ENCODE measurements around the gene MLLT11.

MLLT11 gene

GRCh38 chr1:151060657-151061421 lies 642 bp downstream of the MLLT11 start:
- Histone ChIP-seq H3K4me3 (peak overlapping the region; percentile 80 to 99 (median 96)), H3K36me3 (peaks cover 10 to 61% (median 54%) of the 10 kb centered on the region in 11 experiments), H3K27ac (peak overlapping the region; percentile 86 to 99 (median 96); a peak in 21 of 22 replicates), H3K27me3 (no peaks in the 10 kb centered on the region), H4K20me1 (peaks cover 26 to 54% (median 32%) of the 10 kb centered on the region in 11 experiments), H3K4me2 (peak overlapping the region; percentile 82 to 100 (median 98)), H3K9ac (peak overlapping the region; percentile 89 to 99 (median 95)), H3K4me1 (peaks cover 50 to 68% (median 65%) of the 10 kb centered on the region in 10 experiments), H3K9me3 (replicated peaks in 1 of 11) (no peaks in the 10 kb centered on the region)
- no peak for TF ChIP-seq Cebpa-rat (IDR thresholded peaks at IDR 0.05)

DNA sequence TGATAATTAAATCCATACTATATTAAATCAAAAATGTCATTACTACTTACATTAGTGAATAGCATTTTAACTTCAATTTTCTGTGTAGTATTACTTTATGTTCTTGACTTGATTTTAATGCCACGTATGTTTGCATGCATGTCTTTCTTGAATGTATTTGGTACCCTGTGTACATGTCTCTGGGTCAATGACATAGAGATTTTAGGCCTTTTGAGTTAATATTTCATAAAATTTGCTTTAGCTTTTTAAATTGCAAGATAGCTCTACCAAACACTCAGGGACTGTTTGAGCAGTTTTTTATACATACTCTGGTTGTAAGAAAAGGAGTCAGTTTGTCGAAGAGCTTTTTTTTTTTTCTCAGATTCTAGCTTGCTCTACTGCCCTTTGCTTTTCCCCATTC lies 1.5 kb downstream of the MLLT11 start:
- Histone ChIP-seq H3K4me2 (peak overlapping the region; percentile 82 to 100 (median 98); a peak in 21 of 22 replicates), H3K4me3 (peak overlapping the region in 9 of 10 experiments; percentile 80 to 99 (median 97); a peak in 17 of 20 replicates), H3K4me1 (peaks cover 41 to 68% (median 61%) of the 10 kb centered on the region in 10 experiments), H3K9ac (peak overlapping the region in 10 of 11 experiments; percentile 39 to 99 (median 96); a peak in 19 of 22 replicates), H3K36me3 (peaks cover 2 to 61% (median 54%) of the 10 kb centered on the region in 11 experiments; a peak in 20 of 22 replicates), H4K20me1 (peaks cover 17 to 53% (median 24%) of the 10 kb centered on the region in 11 experiments), H3K27ac (peak overlapping the region in 10 of 11 experiments; percentile 86 to 99 (median 96); a peak in 19 of 22 replicates), H3K27me3 (no peaks in the 10 kb centered on the region), H3K9me3 (replicated peaks in 1 of 11) (no peaks in the 10 kb centered on the region)
- no peak for TF ChIP-seq Cebpa-rat (IDR thresholded peaks at IDR 0.05)

DNA sequence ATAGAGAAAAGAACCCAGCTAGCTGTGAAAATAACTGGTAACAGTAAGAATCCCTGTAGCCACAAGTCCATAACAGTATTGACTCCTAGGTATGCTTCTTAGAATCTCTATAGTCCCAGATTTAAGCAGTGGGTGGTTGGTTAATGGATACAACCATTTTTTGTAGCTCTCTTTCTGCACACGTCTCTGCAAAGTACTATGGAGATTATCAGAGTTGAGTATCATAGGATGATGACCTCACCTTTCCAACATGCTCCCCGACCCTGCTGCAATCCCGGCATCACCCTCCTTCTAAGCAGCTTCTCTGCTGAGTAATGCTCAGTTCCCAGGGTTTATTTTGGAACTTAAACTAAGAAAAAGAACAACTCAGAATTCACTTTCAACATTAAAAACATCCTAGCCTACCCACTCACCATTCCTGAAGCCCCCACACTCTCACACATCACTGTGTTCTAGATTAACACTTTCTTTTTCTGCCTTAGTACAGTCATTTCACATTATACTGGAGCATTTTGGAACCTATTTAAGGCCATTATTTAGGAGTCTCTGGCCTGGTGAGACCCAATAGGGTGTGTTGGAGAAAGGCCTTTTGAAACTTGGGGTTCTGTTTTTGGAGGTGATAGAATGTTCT lies 2.7 kb downstream of the MLLT11 start:
- TF ChIP-seq Cebpa-rat (IDR thresholded peaks at IDR 0.05): no peak
- peak overlapping the region; percentile 25 to 100 (median 98); a peak in 21 of 22 replicates for H3K4me2 ChIP-seq
- peak overlapping the region in 7 of 10 experiments; percentile 80 to 99 (median 92); a peak in 14 of 20 replicates for H3K4me3 ChIP-seq
- no peaks in the 10 kb centered on the region for H3K9me3 ChIP-seq (replicated peaks in 1 of 11)
- H4K20me1 ChIP-seq: peaks cover 6 to 53% (median 12%) of the 10 kb centered on the region in 11 experiments; a peak in 21 of 22 replicates
- no peaks in the 10 kb centered on the region for H3K27me3 ChIP-seq
- peaks cover 0 to 61% (median 55%) of the 10 kb centered on the region in 11 experiments; a peak in 20 of 22 replicates for H3K36me3 ChIP-seq
- peaks cover 33 to 69% (median 53%) of the 10 kb centered on the region in 10 experiments for H3K4me1 ChIP-seq
- peak overlapping the region in 5 of 11 experiments; percentile 4 to 98 (median 97); a peak in 3 of 22 replicates for H3K9ac ChIP-seq
- peak overlapping the region in 3 of 11 experiments; percentile 10 to 96 (median 29); a peak in 6 of 22 replicates for H3K27ac ChIP-seq

- Histone ChIP-seq H3K4me3 (no peak overlapping the region), H4K20me1 (peaks cover 0 to 42% (median 8%) of the 10 kb centered on the region in 11 experiments; a peak in 11 of 22 replicates), H3K4me1 (peaks cover 49 to 90% (median 68%) of the 10 kb centered on the region in 10 experiments), H3K4me2 (peak overlapping the region in 7 of 11 experiments; percentile 11 to 100 (median 99); a peak in 7 of 22 replicates), H3K36me3 (peaks cover 0 to 78% (median 66%) of the 10 kb centered on the region in 11 experiments; a peak in 20 of 22 replicates), H3K9me3 (replicated peaks in 1 of 11) (no peaks in the 10 kb centered on the region), H3K27ac (no peak overlapping the region), H3K9ac (peak overlapping the region in 2 of 11 experiments; percentile 1 to 4; a peak in 1 of 22 replicates), H3K27me3 (no peaks in the 10 kb centered on the region)
- no peak for TF ChIP-seq Cebpa-rat (IDR thresholded peaks at IDR 0.05)
Measured at GRCh38 chr1:151065089-151065645, 5.0 kb downstream of the MLLT11 start.

GRCh38 chr1:151067185-151067584 lies 7.0 kb downstream of the MLLT11 start:
- no peak for TF ChIP-seq Cebpa-rat (IDR thresholded peaks at IDR 0.05)
- Histone ChIP-seq H3K9me3 (replicated peaks in 1 of 11) (no peaks in the 10 kb centered on the region), H3K4me2 (peak overlapping the region in 3 of 11 experiments; percentile 1 to 16 (median 13); a peak in 2 of 22 replicates), H3K4me3 (no peak overlapping the region), H3K36me3 (peaks cover 0 to 77% (median 66%) of the 10 kb centered on the region in 11 experiments; a peak in 20 of 22 replicates), H4K20me1 (peaks cover 0 to 42% (median 8%) of the 10 kb centered on the region in 11 experiments; a peak in 11 of 22 replicates), H3K27me3 (no peaks in the 10 kb centered on the region), H3K4me1 (peaks cover 42 to 85% (median 69%) of the 10 kb centered on the region in 10 experiments), H3K27ac (peak overlapping the region in 1 of 11 experiments; percentile 8; a peak in 1 of 22 replicates), H3K9ac (no peak overlapping the region)

- H3K9ac ChIP-seq: peak overlapping the region in 10 of 11 experiments; percentile 52 to 96 (median 93); a peak in 17 of 22 replicates
- peaks cover 0 to 73% (median 49%) of the 10 kb centered on the region in 11 experiments; a peak in 21 of 22 replicates for H3K36me3 ChIP-seq
- H3K27ac ChIP-seq: peak overlapping the region; percentile 26 to 98 (median 96); a peak in 21 of 22 replicates
- H3K9me3 ChIP-seq (replicated peaks in 1 of 11): no peaks in the 10 kb centered on the region
- H3K4me3 ChIP-seq: peak overlapping the region in 7 of 10 experiments; percentile 68 to 79 (median 76); a peak in 8 of 20 replicates
- no peaks in the 10 kb centered on the region for H3K27me3 ChIP-seq
- H3K4me1 ChIP-seq: peaks cover 35 to 70% (median 57%) of the 10 kb centered on the region in 10 experiments
- TF ChIP-seq Cebpa-rat (IDR thresholded peaks at IDR 0.05): no peak
- peaks cover 0 to 37% (median 8%) of the 10 kb centered on the region in 11 experiments; a peak in 11 of 22 replicates for H4K20me1 ChIP-seq
- H3K4me2 ChIP-seq: peak overlapping the region; percentile 71 to 95 (median 86)
Measured at GRCh38 chr1:151069103-151069486, 8.9 kb downstream of the MLLT11 start.

GRCh38 chr1:151070474-151071276 lies 10.5 kb downstream of the MLLT11 start, which contains the start of gene GABPB2:
Gene GABPB2, plus strand, starts transcription at chr1:151070761. Its CDS starts 17,429 bp downstream, at chr1:151088190.
- Histone ChIP-seq H3K27me3 (no peaks in the 10 kb centered on the region), H3K4me3 (peak within 1 kb of the TSS; percentile 65 to 79 (median 74)), H3K9ac (peak within 1 kb of the TSS; percentile 82 to 96 (median 92)), H3K4me1 (peaks cover 27 to 55% (median 43%) of the 10 kb centered on the region in 10 experiments), H3K27ac (peak within 1 kb of the TSS; percentile 88 to 98 (median 96)), H3K4me2 (peak within 1 kb of the TSS; percentile 71 to 95 (median 86)), H3K9me3 (replicated peaks in 1 of 11) (no peaks in the 10 kb centered on the region), H4K20me1 (peaks cover 0 to 21% (median 4%) of the 10 kb centered on the region in 11 experiments; a peak in 9 of 22 replicates), H3K36me3 (peaks cover 0 to 71% (median 43%) of the 10 kb centered on the region in 11 experiments; a peak in 21 of 22 replicates)
- no peak for TF ChIP-seq Cebpa-rat (IDR thresholded peaks at IDR 0.05)
